KG1 (cell line): ENCODE measurements around the gene FCMR.

ENCODE experiments used
- DNase-seq: peaks from one replicate; lab custom pipeline; 2025; lab: John Stamatoyannopoulos, UW

The FCMR gene

DNA sequence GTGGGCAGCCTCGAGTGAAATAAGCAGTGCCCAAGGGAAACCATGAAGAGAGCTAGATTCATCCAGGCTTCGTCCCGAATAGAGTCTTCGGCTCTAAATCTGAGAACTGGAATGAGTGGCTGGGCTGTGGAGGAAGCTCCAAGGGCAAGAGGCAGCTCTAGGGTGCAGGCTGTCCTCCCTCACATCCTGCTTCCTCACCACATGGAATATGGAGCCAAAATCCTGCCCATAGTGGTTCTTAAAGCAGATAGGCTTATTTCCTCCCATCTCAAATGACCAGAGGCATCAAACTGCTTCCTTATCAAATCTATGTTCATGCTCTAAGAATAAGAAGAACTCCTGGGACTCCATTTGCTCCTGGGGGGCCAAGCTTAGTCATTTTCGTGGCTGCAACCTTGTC is 22.0 kb downstream of the FCMR start:
- DNase-seq: no peak

GRCh38 chr1:206898915-206899431 is 22.8 kb downstream of the FCMR start:
- no peak for DNase-seq

GRCh38 chr1:206898089-206898914 is 23.4 kb downstream of the FCMR start:
- no peak for DNase-seq

DNA sequence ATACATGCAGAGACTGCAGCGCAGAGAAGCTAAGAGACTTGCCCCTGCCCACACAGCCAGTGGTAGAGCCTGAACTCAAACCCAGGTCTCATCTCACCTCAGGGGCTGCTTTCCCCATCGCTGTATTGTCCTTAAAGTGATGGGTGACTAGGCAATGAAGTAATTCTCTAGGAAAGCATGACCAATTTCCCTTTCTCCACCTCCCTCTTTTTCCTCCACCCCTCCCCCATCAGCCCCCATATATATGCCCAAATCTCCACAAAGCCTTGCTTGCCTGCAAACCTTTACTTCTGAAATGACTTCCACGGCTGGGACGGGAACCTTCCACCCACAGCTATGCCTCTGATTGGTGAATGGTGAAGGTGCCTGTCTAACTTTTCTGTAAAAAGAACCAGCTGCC is 24.6 kb downstream of the FCMR start, which contains the start of gene IL24:
Gene IL24, plus strand, starts transcription at position 269 of the 400 bp plus-strand sequence. CDS start 390 bp downstream, outside the sequence.
- DNase-seq: no peak

- no peak for DNase-seq
Measured at GRCh38 chr1:206896261-206896660, 25.5 kb downstream of the FCMR start.

- DNase-seq: no peak
Measured at GRCh38 chr1:206895837-206896242, 25.9 kb downstream of the FCMR start.

DNA sequence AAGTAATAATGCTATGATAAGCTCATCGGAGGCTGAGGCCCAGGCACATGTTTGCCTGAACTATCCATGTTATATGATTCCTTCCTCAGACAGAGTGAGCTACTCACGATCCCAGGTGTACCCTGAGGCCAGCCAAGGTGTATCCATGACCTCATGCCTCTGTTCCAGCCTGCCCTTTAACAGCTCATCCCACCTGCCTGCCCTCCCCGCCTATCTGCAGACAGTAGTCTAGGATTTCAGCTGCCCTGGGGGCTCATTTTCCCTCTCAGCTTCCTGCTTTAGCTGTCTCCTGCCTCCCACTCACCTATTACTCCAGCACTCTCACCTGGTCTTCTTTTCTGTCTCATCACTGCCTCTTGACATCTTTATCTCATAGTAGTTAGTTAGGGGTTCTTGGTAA is 26.4 kb downstream of the FCMR start:
- DNase-seq: no peak

DNA sequence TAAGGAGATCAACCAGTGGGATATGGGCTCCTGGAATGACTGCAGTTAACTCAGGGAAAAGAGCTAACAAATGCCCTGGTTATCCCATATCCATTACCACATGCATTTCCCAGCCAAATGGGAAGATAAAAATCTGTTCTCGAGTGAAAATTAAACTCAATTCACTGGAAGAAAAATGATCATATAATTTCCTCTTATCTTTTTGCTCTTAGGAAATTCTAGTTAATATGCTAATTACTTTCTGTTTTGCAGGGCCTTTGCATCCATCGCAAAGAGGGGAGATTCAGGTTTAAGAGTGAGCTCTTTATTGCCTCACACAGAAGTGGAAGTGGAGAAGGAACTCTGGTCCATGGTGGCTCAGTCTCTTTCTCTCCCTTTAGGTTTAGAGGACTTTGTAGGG is 28.4 kb downstream of the FCMR start:
- DNase-seq: no peak

DNA sequence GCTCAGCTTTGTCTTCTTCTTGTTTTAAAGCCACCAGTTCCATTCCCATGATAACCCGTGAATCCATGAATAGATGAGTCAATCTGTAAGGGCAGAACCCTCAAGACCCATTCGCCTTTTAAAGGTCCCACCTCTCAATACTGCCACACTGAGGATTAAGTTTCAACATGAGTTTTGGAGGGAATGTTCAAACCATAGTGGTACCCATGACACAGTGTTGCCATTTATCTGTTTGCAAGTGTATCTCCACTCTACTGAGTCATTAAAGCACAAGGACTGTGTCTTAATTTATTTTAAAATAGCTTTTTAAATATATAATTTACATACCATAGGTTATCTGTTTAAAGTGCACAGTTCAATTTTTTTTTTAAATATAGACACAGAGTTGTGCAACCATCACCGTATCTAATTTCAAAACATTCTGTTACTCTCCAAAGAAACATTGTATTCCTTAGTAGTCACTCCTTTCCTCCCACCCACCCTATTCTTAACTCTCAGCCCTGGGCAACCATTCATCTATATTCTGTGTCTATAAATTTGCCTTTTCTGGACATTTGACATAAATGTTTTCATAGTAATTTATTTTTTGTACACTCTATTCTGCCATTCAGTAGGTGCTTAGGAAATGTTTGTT is 29.3 kb downstream of the FCMR start:
- DNase-seq: no peak

DNA sequence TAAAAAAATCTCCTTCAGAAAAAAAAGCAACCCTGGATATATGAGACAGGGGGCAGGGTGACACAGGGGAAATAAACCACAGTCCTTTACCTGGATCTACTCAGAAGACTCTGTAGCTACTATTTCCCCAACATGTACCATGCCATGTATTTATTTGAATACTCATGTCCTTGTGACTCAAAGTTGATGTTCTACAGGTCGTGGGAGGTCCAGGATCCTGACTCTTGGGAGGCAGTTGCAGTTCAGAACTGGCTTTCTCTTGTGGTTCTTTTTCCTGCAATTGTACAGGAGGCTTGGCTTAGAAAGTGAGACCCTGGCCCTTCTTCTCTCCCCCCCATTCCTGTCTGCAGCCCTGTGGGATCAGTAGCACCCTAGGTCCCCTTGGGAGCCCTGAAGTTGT is 30.3 kb downstream of the FCMR start:
- no peak for DNase-seq

DNA sequence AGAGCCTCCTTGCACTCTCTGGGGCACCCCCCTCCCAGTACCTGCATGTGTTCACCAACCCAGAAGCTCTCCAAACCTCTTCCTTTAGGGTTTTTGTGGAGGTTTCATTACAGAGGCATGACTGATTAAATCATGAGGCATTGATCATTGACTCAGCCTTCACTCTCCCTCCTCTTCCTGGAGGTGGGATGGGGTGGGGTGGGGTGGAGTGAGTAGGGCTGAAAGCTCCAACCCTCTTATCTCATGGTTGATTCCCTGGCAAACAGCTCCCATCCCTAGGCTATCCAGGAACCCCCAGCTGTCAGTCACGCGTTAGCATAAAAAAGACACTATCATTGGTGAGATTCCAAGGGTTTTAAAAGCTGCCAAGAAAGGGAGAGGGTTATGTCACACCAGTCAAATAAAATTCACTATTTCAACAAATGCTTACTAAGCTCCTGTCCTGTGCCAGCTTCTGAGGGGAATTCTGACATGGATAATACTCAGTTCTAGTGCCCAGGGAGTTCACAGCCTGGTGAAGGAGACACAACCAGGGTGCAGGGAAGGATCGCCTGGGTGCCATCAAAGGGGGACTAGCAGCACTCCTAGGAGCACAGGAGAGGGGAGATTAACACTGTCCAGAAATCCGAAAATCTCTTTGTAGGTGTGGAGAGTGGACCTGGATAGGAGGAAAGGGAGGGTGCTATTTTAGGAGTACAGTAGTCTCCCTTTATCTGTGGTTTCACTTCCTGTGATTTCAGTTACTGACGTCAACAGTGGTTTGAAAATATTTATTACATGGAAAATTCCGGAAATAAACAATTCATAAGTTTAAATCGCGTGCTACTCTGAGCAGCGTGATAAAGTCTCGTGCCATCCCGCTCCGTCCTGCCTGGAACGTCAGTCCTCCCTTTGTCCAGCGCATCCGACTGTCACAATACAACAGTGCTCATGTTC is 31.3 kb downstream of the FCMR start:
- DNase-seq: no peak

DNA sequence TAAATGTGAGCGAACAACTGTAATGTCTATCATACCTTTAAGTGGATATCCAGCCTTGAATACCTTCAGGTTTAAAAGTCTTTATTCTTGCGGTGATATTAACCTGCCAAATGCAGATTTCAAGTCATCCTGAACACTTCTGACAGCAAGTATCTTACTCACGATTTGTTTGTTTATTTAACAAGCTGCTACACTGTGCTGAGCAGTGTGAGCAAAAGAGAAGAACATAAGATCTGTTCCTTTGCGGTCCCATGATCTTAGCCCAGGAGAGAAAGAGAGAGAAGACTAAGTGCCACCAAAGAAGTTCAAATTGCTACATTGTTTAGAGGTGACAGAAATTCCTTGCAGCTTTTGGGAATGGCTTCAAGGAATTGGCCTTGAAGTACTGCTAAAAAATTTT is 34.0 kb downstream of the FCMR start:
- no peak for DNase-seq

GRCh38 chr1:206886831-206887230 is 34.9 kb downstream of the FCMR start:
- DNase-seq: no peak

- DNase-seq: no peak
Measured at GRCh38 chr1:206885341-206886060, 36.2 kb downstream of the FCMR start.

DNA sequence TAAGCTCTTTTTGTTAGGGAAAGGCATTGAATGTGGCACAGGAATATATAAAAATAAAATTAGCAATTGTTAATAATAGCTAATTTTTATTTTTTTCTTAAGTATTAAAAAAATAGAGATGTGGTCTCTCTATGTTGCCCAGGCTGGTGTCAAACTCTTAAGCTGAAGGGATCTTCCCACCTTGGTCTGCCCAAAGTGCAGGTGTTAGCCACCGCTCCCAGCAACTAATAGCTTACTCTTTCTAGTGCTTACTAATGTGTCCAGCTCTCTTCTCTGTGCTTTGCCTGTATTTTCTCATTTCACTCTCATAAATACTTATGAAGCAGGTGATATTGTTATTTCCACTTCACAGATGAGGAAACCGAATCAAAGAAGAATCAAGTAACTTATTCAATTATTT is 37.9 kb downstream of the FCMR start:
- DNase-seq: no peak

- no peak for DNase-seq
Measured at GRCh38 chr1:206883160-206883559, 38.6 kb downstream of the FCMR start.

DNA sequence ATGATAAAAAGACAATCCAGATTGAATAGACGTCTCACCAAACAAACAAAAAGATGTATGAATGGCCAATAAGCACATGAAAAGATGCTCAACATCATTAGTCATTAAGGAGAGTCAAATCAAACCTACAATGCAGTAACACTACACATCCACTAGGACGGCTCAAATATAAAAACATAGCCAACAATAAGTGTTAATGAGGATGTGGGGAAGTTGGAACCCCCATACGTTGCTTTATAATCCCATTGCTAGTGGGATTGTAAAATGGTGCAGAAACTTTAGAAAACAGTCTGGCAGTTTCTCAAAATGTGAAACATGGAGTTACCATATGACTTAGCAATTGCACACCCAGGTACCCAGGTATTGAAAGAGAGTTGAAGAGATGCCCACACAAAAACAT is 39.2 kb downstream of the FCMR start:
- DNase-seq: no peak

DNA sequence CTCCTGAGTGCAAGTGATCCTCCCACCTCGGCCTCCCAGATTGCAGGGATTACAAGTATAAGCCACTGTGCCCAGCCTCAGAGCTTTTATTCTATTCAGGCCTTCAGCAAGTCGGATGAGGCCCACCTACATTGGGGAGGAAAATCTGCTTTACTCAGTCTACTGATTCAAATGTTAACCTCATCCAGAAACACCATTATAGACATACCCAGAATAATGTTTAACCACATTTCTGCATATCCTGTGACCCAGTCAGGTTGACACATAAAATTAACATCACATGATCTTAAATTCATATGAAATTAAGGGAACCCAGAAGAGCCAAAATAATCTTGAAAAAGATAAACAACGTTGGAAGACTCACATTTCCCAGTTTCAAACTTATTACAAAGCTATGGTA is 41.4 kb downstream of the FCMR start:
- DNase-seq: no peak

GRCh38 chr1:206878456-206878855 is 43.3 kb downstream of the FCMR start:
- no peak for DNase-seq

DNA sequence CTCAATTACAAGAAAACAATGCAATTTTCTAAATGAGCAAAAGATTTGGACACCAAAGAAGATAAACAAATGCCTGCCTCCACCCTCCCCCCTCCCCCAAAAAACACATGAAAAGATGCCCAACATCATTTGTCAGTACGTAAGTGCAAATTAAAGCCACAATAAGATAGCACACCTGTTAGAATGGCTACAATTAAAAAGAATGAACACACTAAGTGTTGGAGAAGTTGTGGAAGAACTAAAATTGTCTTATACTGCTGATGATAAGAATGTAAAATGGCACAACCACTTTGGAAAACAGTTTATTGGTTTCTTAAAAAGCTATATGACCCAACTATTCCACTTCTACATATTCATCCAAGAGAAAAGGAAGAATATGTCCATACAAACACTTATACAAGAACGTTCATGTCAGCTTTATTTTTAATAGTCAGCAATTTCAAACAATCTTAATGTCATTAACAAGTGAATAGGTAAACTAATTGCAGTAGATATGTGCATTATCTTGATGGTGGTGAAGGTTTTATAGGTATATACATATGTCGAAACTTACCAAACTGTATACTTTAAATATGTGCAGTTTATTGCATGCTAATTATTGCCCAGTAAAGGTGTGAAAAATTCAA is 45.9 kb downstream of the FCMR start:
- DNase-seq: no peak

GRCh38 chr1:206873603-206874188 is 48.0 kb downstream of the FCMR start:
- DNase-seq: no peak
